Fibroblast of villous mesenchyme (primary cell): ENCODE measurements around the gene CYFIP2. TPM values are rescaled to one million over a fixed set of nuclear protein-coding genes. Genes with fewer than 3 reads are reported as not detected.
A peak's percentile ranks its signal among the peaks of the same experiment; 100 is the strongest.
"Not testable (repeated sequence)": the region's sequence is repeated elsewhere in the genome, so short reads cannot be mapped to it uniquely, and the experiment has no call there.

Experiments used
- DNase-seq: peaks from one replicate; pipeline ENCODE4 v3.0.0-alpha.2; 2010; ENCODE audit warnings: low read depth
- H3K4me3 ChIP-seq: 2 replicates; pipeline ENCODE4 v1.5.1; 2011; ENCODE audit warnings: low read depth, mild to moderate bottlenecking, low read length
- total RNA-seq: library from RNA; depleted of rRNA; stranded (reverse); fragments of >200 nt; gene quantifications from 2 replicates; pipeline ENCODE4 v1.2.3, GENCODE V29; 2012
- TF ChIP-seq, protein P1 (sequence below): IDR thresholded peaks from 2 replicates; pipeline ENCODE4 v1.5.1; 2012; ENCODE audit warnings: low read depth, mild to moderate bottlenecking, low read length; ENCODE audit not compliant: insufficient read depth

CYFIP2 gene
- total RNA-seq, 1 donor, result 13.4 TPM

- TF ChIP-seq, protein P1, sequence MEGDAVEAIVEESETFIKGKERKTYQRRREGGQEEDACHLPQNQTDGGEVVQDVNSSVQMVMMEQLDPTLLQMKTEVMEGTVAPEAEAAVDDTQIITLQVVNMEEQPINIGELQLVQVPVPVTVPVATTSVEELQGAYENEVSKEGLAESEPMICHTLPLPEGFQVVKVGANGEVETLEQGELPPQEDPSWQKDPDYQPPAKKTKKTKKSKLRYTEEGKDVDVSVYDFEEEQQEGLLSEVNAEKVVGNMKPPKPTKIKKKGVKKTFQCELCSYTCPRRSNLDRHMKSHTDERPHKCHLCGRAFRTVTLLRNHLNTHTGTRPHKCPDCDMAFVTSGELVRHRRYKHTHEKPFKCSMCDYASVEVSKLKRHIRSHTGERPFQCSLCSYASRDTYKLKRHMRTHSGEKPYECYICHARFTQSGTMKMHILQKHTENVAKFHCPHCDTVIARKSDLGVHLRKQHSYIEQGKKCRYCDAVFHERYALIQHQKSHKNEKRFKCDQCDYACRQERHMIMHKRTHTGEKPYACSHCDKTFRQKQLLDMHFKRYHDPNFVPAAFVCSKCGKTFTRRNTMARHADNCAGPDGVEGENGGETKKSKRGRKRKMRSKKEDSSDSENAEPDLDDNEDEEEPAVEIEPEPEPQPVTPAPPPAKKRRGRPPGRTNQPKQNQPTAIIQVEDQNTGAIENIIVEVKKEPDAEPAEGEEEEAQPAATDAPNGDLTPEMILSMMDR, result no peak
- H3K4me3 ChIP-seq, result no peak overlapping the region
- no peak for DNase-seq
Measured at GRCh38 chr5:157225469-157226422, 40.2 kb upstream of the CYFIP2 start.

GRCh38 chr5:157230610-157231009, 35.3 kb upstream of the CYFIP2 start:
- no peak overlapping the region for H3K4me3 ChIP-seq
- DNase-seq, result no peak
- TF ChIP-seq, protein P1, result no peak

DNA sequence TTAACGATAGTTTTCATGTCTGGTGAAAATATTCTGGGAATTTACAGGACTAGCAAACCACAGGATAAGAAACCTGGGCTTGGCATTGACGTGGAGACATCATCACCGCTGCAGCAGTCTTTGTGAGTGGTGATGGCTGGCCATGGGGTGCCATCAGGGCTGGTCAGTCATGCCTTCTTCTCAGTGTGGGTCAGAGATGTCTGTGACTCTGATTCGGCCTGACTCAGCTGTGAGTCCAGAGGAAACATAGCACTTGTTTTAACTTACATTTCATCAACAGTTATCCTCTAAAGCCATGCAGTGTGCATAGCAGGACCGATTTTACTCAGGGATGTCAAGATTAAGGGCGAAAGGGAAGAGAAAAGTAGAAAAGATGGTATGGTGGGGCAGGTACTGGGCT, 33.2 kb upstream of the CYFIP2 start:
- no peak for DNase-seq
- TF ChIP-seq, protein P1, result no peak
- H3K4me3 ChIP-seq, result no peak overlapping the region

DNA sequence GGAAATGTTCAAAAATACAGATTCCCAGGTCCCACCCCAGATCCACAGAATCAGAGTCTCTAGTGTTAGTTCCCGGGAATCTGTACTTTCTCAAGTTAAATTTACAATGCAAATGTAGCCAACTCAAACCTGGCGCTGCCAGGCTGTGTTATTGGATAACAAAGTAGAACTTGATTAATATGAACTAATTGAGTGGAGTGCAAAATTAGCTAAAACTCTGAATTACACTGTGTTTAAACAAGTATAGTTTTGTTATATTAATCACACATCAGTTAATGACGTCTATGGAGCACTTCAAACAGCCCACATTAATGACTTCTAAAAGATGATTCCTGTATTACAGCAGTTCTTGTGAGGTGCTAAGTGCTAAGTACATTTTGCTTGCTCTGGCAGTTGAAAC, 32.4 kb upstream of the CYFIP2 start:
- H3K4me3 ChIP-seq, result no peak overlapping the region
- TF ChIP-seq, protein P1, result no peak

GRCh38 chr5:157236423-157236822, 29.5 kb upstream of the CYFIP2 start:
- no peak for DNase-seq
- TF ChIP-seq, protein P1, result no peak
- H3K4me3 ChIP-seq, result no peak overlapping the region

More for the DNA sequence above, 32.4 kb upstream of the CYFIP2 start:
- DNase-seq, result no peak

- TF ChIP-seq, protein P1, result no peak
- peak; percentile 13 for DNase-seq
- H3K4me3 ChIP-seq, result no peak overlapping the region
Measured at GRCh38 chr5:157241483-157241882, 24.4 kb upstream of the CYFIP2 start.

- DNase-seq, H3K4me3 ChIP-seq: not testable (repeated sequence)
Measured at GRCh38 chr5:157244704-157245103, 21.2 kb upstream of the CYFIP2 start.
